Midbrain (tissue), 1 donor: Measurements from ENCODE around the gene SLC26A11.
"Not testable (repeated sequence)": the region's sequence is repeated elsewhere in the genome, so short reads cannot be mapped to it uniquely, and the experiment has no call there.

Source experiments
- DNase-seq: peaks from one replicate; lab custom pipeline; 2025; lab: John Stamatoyannopoulos, UW

SLC26A11 gene

GRCh38 chr17:80283116-80283852 lies 63.1 kb downstream of the SLC26A11 start:
- DNase-seq: no peak

GRCh38 chr17:80284631-80285030 lies 64.4 kb downstream of the SLC26A11 start:
- DNase-seq: no peak

- no peak for DNase-seq
Measured at GRCh38 chr17:80285237-80285920, 65.2 kb downstream of the SLC26A11 start.

- DNase-seq: no peak
Measured at GRCh38 chr17:80286638-80286960, 66.4 kb downstream of the SLC26A11 start.

GRCh38 chr17:80287038-80287437 lies 66.8 kb downstream of the SLC26A11 start:
- no peak for DNase-seq

GRCh38 chr17:80287806-80288567 lies 67.8 kb downstream of the SLC26A11 start:
- peak; percentile 26 for DNase-seq

- no peak for DNase-seq
Measured at GRCh38 chr17:80289616-80290015, 69.4 kb downstream of the SLC26A11 start.

GRCh38 chr17:80290156-80290555 lies 69.9 kb downstream of the SLC26A11 start:
- DNase-seq: no peak

GRCh38 chr17:80291260-80291659 lies 71.0 kb downstream of the SLC26A11 start:
- no peak for DNase-seq

- no peak for DNase-seq
Measured at GRCh38 chr17:80291691-80292487, 71.7 kb downstream of the SLC26A11 start.

- DNase-seq: no peak
Measured at GRCh38 chr17:80292521-80292971, 72.3 kb downstream of the SLC26A11 start.

GRCh38 chr17:80294210-80294609 lies 74.0 kb downstream of the SLC26A11 start:
- peak; percentile 4 for DNase-seq

GRCh38 chr17:80294653-80295052 lies 74.4 kb downstream of the SLC26A11 start:
- no peak for DNase-seq

- no peak for DNase-seq
Measured at GRCh38 chr17:80295146-80295545, 74.9 kb downstream of the SLC26A11 start.

GRCh38 chr17:80295559-80295958 lies 75.3 kb downstream of the SLC26A11 start:
- DNase-seq: no peak

- no peak for DNase-seq
Measured at GRCh38 chr17:80296221-80296620, 76.0 kb downstream of the SLC26A11 start.

GRCh38 chr17:80297996-80298560 lies 77.9 kb downstream of the SLC26A11 start:
- no peak for DNase-seq

- not testable (repeated sequence) for DNase-seq
Measured at GRCh38 chr17:80299350-80300100, 79.3 kb downstream of the SLC26A11 start.

GRCh38 chr17:80300756-80301155 lies 80.5 kb downstream of the SLC26A11 start:
- DNase-seq: not testable (repeated sequence)
